Spinal cord (tissue), 10 donors: ENCODE measurements around the gene ADPRM. TPM values are rescaled to one million over a fixed set of nuclear protein-coding genes. Genes with fewer than 3 reads are reported as not detected.
A peak's percentile ranks its signal among the peaks of the same experiment; 100 is the strongest.

Source experiments
- DNase-seq, 6 donors: peaks; one replicate each; pipeline versions ENCODE4 v3.0.0 to v3.0.0-alpha.2; 2013 to 2015; ENCODE audit warnings: low spot score in 6 of 6, low read depth in 4 of 6
- H3K27ac ChIP-seq: one replicate; pipeline ENCODE4 v1.5.1; 2013; ENCODE audit warnings: low read depth, low read length, control low read depth
- H3K27me3 ChIP-seq: one replicate; pipeline ENCODE4 v1.6.1; 2013; ENCODE audit warnings: low read length; ENCODE audit not compliant: control insufficient read depth, insufficient read depth
- H3K36me3 ChIP-seq: one replicate; pipeline ENCODE4 v1.6.1; 2013; ENCODE audit warnings: low read length; ENCODE audit not compliant: control insufficient read depth, insufficient read depth
- H3K4me1 ChIP-seq: one replicate; pipeline ENCODE4 v1.6.1; 2013; ENCODE audit warnings: low read length; ENCODE audit not compliant: control insufficient read depth, insufficient read depth
- H3K4me3 ChIP-seq: one replicate; pipeline ENCODE4 v1.5.1; 2013; ENCODE audit warnings: low read depth, low read length, control low read depth
- H3K9me3 ChIP-seq: one replicate; pipeline ENCODE4 v1.6.1; 2013; ENCODE audit warnings: low read length; ENCODE audit not compliant: control insufficient read depth, insufficient read depth
- WGBS: methylation state at CpG from one replicate; pipeline ENCODE4 v1.1.5; 2013; ENCODE audit warnings: missing lambda C conversion rate; ENCODE audit not compliant: insufficient coverage; 5-methylcytosine and 5-hydroxymethylcytosine counted together
- polyA plus RNA-seq, 2 donors: library from polyadenylated mRNA; unstranded; fragments of 120-200 nt; gene quantifications; one replicate each; pipeline ENCODE4 v1.2.1, GENCODE V29; 2013; ENCODE audit not compliant: insufficient read length in 2 of 2
- total RNA-seq, 2 donors: library from RNA; depleted of rRNA in 1 of 2; stranded (reverse); fragments of 120-200 nt in 1 of 2; fragments of >200 nt in 1 of 2; gene quantifications; one replicate each; pipeline versions ENCODE4 v1.2.3 to v1.2.4, GENCODE V29; 2013 to 2014
- donor health status: healthy.

Gene ADPRM
- total and polyA plus RNA-seq, 4 donors, result 8.7 to 14.7 (median 13.0) TPM

DNA sequence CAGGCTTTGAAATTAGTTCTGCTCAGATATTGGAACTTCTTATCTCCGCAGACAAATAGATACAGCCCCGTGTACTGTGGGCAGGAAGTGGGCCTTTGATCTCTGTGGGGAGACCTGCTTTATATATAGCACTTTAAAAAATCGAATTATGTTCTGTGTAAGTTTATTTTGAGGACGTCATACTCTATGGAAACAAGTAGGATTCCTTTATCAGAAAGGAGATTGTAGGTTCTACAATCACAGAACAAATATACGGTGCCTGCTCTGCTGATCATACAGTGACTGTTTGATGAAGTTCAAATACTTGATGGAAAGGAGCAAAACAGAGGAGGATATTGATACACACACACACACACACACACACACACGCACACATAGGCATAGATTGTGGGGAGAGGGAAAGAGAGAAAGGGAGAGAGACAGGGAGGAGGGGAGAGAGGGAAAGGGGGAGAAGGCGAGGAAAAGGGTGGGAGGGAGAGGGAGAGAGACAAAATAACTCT, 47.2 kb downstream of the ADPRM start:
- WGBS, result 60% methylated on average over 1 of the region's 7 CpGs
- Histone ChIP-seq H3K27ac (no peak overlapping the region), H3K36me3 (no peaks in the 10 kb centered on the region), H3K27me3 (no peaks in the 10 kb centered on the region), H3K4me3 (no peak overlapping the region), H3K4me1 (peaks cover 10% of the 10 kb centered on the region), H3K9me3 (no peaks in the 10 kb centered on the region)
- no peak for DNase-seq

DNA sequence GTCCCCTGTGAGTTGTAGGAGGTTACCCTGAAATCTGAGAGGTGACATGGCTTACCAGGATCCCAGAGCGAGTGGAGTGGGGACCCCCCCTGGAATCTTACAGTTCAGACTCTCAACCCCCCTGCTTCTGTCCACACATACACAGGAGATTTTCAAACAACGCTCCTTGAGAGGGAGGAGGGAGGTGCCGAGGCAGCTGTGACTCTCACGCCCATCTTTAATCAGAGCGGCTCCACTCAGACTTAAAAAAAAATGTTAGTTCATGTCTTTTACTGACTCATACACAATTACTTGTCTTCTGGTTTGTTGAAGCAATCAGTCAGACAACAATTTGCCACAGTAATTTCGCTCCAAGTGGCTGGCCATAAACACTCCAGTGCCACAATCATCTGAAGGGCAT, 47.8 kb downstream of the ADPRM start:
- H3K4me1 ChIP-seq, result peaks cover 12% of the 10 kb centered on the region
- no peaks in the 10 kb centered on the region for H3K36me3 ChIP-seq
- DNase-seq, result no peak
- 100% methylated on average over 1 of the region's 6 CpGs for WGBS
- no peaks in the 10 kb centered on the region for H3K9me3 ChIP-seq
- no peak overlapping the region for H3K4me3 ChIP-seq
- no peak overlapping the region for H3K27ac ChIP-seq
- no peaks in the 10 kb centered on the region for H3K27me3 ChIP-seq

DNA sequence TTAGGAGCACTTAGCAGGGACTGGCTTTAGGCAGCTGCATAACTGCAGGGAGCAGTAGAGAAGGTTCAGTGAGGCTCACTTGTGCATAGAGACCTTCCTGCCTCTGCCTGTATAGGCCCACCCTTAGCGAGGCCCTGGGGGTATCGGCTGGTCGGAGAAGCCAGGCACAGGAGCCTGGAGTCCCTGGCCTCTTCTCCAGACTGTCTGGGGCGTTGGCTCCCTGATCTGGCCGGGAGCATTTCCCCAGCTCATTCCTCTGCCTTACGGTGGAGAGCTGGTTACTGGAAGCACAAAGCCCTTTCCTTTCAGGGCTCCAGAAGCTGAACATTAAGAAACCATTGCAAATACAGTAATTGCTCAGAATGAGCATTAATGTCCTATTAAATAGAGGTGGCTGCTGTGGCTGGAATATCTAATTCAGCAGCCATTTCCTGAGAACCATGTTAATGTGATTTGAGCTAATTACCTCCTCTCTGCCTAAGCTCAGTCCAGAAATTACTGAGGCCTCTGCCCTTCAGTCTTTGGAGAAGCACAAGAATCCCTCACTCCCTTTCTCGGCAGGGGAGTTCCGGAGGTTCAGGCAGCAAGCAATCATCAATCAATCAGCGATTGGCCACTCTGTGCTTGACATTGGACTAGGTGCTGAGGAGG, 51.3 kb downstream of the ADPRM start:
- Histone ChIP-seq H3K4me1 (peaks cover 16% of the 10 kb centered on the region), H3K4me3 (no peak overlapping the region), H3K27ac (no peak overlapping the region), H3K27me3 (no peaks in the 10 kb centered on the region), H3K36me3 (no peaks in the 10 kb centered on the region), H3K9me3 (no peaks in the 10 kb centered on the region)
- 28% methylated on average over 5 of the region's 9 CpGs for WGBS
- peak in 2 of 6 donors; percentile 41 to 83 for DNase-seq

GRCh38 chr17:10750210-10750609, 52.8 kb downstream of the ADPRM start:
- WGBS, result 85% methylated on average over 4 of the region's 4 CpGs
- no peaks in the 10 kb centered on the region for H3K36me3 ChIP-seq
- H3K27me3 ChIP-seq, result peaks cover under 1% of the 10 kb centered on the region
- peaks cover 22% of the 10 kb centered on the region for H3K4me1 ChIP-seq
- DNase-seq, result no peak
- no peak overlapping the region for H3K4me3 ChIP-seq
- H3K9me3 ChIP-seq, result no peaks in the 10 kb centered on the region
- no peak overlapping the region for H3K27ac ChIP-seq

DNA sequence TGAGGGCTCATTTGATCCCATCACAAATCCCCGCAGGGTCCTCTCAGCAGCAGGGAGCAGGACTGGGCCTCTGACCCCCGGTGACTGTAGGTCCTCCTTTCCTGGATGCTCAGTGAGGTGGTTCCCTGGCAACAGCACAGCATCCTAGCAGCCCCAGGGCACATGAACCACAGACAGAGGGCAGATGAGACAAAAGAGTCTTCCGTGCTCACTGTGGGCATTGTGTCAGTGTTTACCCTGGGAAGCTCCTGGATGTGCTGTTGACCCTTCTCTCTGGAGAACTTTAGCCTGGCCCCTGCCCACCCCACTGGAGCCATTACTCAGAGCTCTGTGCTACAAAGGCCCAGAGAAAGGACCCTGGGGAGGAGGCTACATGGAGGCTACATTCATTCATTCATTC, 54.2 kb downstream of the ADPRM start:
- no peak for DNase-seq
- no peak overlapping the region for H3K27ac ChIP-seq
- WGBS, result 59% methylated on average over 3 of the region's 3 CpGs
- no peak overlapping the region for H3K4me3 ChIP-seq
- peaks cover 29% of the 10 kb centered on the region for H3K4me1 ChIP-seq
- peaks cover 3% of the 10 kb centered on the region for H3K36me3 ChIP-seq
- H3K9me3 ChIP-seq, result no peaks in the 10 kb centered on the region
- H3K27me3 ChIP-seq, result peaks cover 2% of the 10 kb centered on the region

- Histone ChIP-seq H3K4me1 (peaks cover 29% of the 10 kb centered on the region), H3K27me3 (peaks cover 2% of the 10 kb centered on the region), H3K36me3 (peaks cover 3% of the 10 kb centered on the region), H3K4me3 (no peak overlapping the region), H3K27ac (no peak overlapping the region), H3K9me3 (no peaks in the 10 kb centered on the region)
- 83% methylated on average over 4 of the region's 10 CpGs for WGBS
- no peak for DNase-seq
These were observed 55.3 kb downstream of the ADPRM start for GRCh38 chr17:10752696-10753095.

GRCh38 chr17:10754109-10754508, 56.7 kb downstream of the ADPRM start:
- no peak for DNase-seq
- Histone ChIP-seq H3K36me3 (peaks cover 3% of the 10 kb centered on the region), H3K27ac (no peak overlapping the region), H3K4me1 (peaks cover 22% of the 10 kb centered on the region), H3K9me3 (no peaks in the 10 kb centered on the region), H3K27me3 (peaks cover 2% of the 10 kb centered on the region), H3K4me3 (no peak overlapping the region)
- WGBS, result 14% methylated on average over 1 of the region's 2 CpGs

GRCh38 chr17:10754861-10755591, 57.6 kb downstream of the ADPRM start:
- Histone ChIP-seq H3K9me3 (no peaks in the 10 kb centered on the region), H3K27ac (no peak overlapping the region), H3K4me1 (peaks cover 18% of the 10 kb centered on the region), H3K27me3 (peaks cover 2% of the 10 kb centered on the region), H3K36me3 (peaks cover 3% of the 10 kb centered on the region), H3K4me3 (no peak overlapping the region)
- WGBS, result 21% methylated on average over 13 of the region's 14 CpGs
- DNase-seq, result no peak

GRCh38 chr17:10755592-10756127, 58.3 kb downstream of the ADPRM start:
- Histone ChIP-seq H3K4me3 (no peak overlapping the region), H3K27ac (no peak overlapping the region), H3K9me3 (no peaks in the 10 kb centered on the region), H3K36me3 (peaks cover 3% of the 10 kb centered on the region), H3K27me3 (peaks cover 2% of the 10 kb centered on the region), H3K4me1 (peaks cover 18% of the 10 kb centered on the region)
- DNase-seq, result no peak
- 77% methylated on average over 3 of the region's 3 CpGs for WGBS
